IMR-90 (cell line): Measurements from ENCODE around the gene LZTS3. TPM values are rescaled to one million over a fixed set of nuclear protein-coding genes. Genes with fewer than 3 reads are reported as not detected.

Experiments used
- ATAC-seq: fragments of 200-7000 bp; cut with Tn5 transposase; 2 replicates; pipeline ENCODE4 v1.9.1; 2020; ENCODE audit warnings: low read depth, mild to moderate bottlenecking, moderate library complexity
- BruUV-seq: library from RNA; stranded (reverse); fragments of 400-500 nt; replicated peaks from 2 replicates; lab custom pipeline; 2021; lab: Mats Ljungman, UMichigan
- CTCF ChIA-PET: fragments of 300-600 bp; formaldehyde crosslinking; extraction: SDS; loops from one replicate; lab custom pipeline; 2021; ENCODE audit warnings: antibody characterized with exemption; lab: Yijun Ruan, JAX
- POLR2A ChIA-PET: fragments of 300-600 bp; sonication (Branson Sonifier 250); formaldehyde crosslinking; loops from one replicate; lab custom pipeline; 2022; ENCODE audit warnings: antibody characterized with exemption; ENCODE audit not compliant: unreplicated experiment; lab: Charles Lee
- DNase-seq: peaks from one replicate; pipeline ENCODE4 v3.0.0; 2013
- H2AFZ ChIP-seq: replicated peaks from 2 replicates; pipeline ENCODE3; 2013; ENCODE audit warnings: low read length, mild to moderate bottlenecking; ENCODE audit not compliant: poor library complexity
- H2AK5ac ChIP-seq: 2 replicates; pipeline ENCODE4 v1.6.1; 2013; ENCODE audit warnings: low read depth, low read length, inconsistent platforms
- H2AK9ac ChIP-seq: replicated peaks from 2 replicates; pipeline ENCODE3; 2013; ENCODE audit warnings: mild to moderate bottlenecking, low read depth, low read length, moderate library complexity; ENCODE audit not compliant: poor library complexity
- H2BK120ac ChIP-seq: 2 replicates; pipeline ENCODE4 v1.6.1; 2013; ENCODE audit warnings: low read depth, low read length, inconsistent platforms
- H2BK15ac ChIP-seq: 3 replicates; pipeline ENCODE4 v1.6.1; 2013; ENCODE audit warnings: low read depth, low read length, inconsistent platforms
- H2BK20ac ChIP-seq: 2 replicates; pipeline ENCODE4 v1.6.1; 2013; ENCODE audit warnings: low read depth, mild to moderate bottlenecking, inconsistent platforms, low read length, moderate library complexity
- H2BK5ac ChIP-seq: 2 replicates; pipeline ENCODE4 v1.6.1; 2013; ENCODE audit warnings: mild to moderate bottlenecking, low read depth, low read length, inconsistent platforms; ENCODE audit not compliant: poor library complexity, severe bottlenecking
- H3K14ac ChIP-seq: replicated peaks from 2 replicates; pipeline ENCODE4 v1.6.1; 2013; ENCODE audit warnings: low read depth, low read length, inconsistent platforms
- H3K18ac ChIP-seq: 2 replicates; pipeline ENCODE4 v1.6.1; 2013; ENCODE audit warnings: low read depth, low read length, control low read depth
- H3K23ac ChIP-seq: 2 replicates; pipeline ENCODE4 v1.6.1; 2013; ENCODE audit warnings: low read depth, low read length, inconsistent platforms
- H3K27ac ChIP-seq: 2 replicates; pipeline ENCODE4 v1.5.1; 2013; ENCODE audit warnings: mild to moderate bottlenecking, control low read depth, low read length; ENCODE audit not compliant: insufficient read depth
- H3K27me3 ChIP-seq: 2 replicates; pipeline ENCODE4 v1.6.1; 2013; ENCODE audit warnings: low read length; ENCODE audit not compliant: control insufficient read depth, insufficient read depth
- H3K36me3 ChIP-seq: 2 replicates; pipeline ENCODE4 v1.6.1; 2013; ENCODE audit warnings: low read length, mixed read lengths; ENCODE audit not compliant: control insufficient read depth, insufficient read depth
- H3K4ac ChIP-seq: 2 replicates; pipeline ENCODE4 v1.6.1; 2013; ENCODE audit warnings: low read depth, low read length, inconsistent platforms
- H3K4me1 ChIP-seq: 2 replicates; pipeline ENCODE4 v1.6.1; 2013; ENCODE audit warnings: low read length, mixed read lengths; ENCODE audit not compliant: control insufficient read depth, insufficient read depth
- H3K4me2 ChIP-seq: 2 replicates; pipeline ENCODE4 v1.6.1; 2013; ENCODE audit warnings: low read depth, mild to moderate bottlenecking, control low read depth, low read length, moderate library complexity
- H3K4me3 ChIP-seq: 2 replicates; pipeline ENCODE4 v1.5.1; 2013; ENCODE audit warnings: low read depth, mild to moderate bottlenecking, control low read depth, low read length, moderate library complexity; ENCODE audit not compliant: insufficient read depth
- H3K56ac ChIP-seq: 2 replicates; pipeline ENCODE4 v1.6.1; 2013; ENCODE audit warnings: low read length, inconsistent platforms; ENCODE audit not compliant: insufficient read depth; ENCODE audit errors: extremely low read depth
- H3K79me1 ChIP-seq, 2 experiments: 2 replicates each; pipeline ENCODE4 v1.6.1; 2013; ENCODE audit warnings: low read length in 2 of 2, inconsistent platforms in 1 of 2, low read depth in 1 of 2
- H3K9ac ChIP-seq: 2 replicates; pipeline ENCODE4 v1.6.1; 2013; ENCODE audit warnings: low read depth, low read length, control low read depth
- H3K9me1 ChIP-seq: 2 replicates; pipeline ENCODE4 v1.6.1; 2013; ENCODE audit warnings: low read length, inconsistent platforms; ENCODE audit not compliant: insufficient read depth
- H3K9me3 ChIP-seq: 2 replicates; pipeline ENCODE4 v1.6.1; 2013; ENCODE audit warnings: low read length; ENCODE audit not compliant: control insufficient read depth, insufficient read depth
- H4K20me1 ChIP-seq: 2 replicates; pipeline ENCODE4 v1.6.1; 2013; ENCODE audit warnings: low read length, inconsistent platforms; ENCODE audit not compliant: insufficient read depth
- H4K5ac ChIP-seq: 2 replicates; pipeline ENCODE4 v1.6.1; 2013; ENCODE audit warnings: mild to moderate bottlenecking, low read depth, low read length, control low read depth
- H4K8ac ChIP-seq, 2 experiments: 2 replicates each; pipeline ENCODE4 v1.6.1; 2013; ENCODE audit warnings: low read depth in 2 of 2, low read length in 2 of 2, control low read depth in 1 of 2, inconsistent platforms in 1 of 2
- H4K91ac ChIP-seq: 2 replicates; pipeline ENCODE4 v1.6.1; 2013; ENCODE audit warnings: low read depth, low read length, inconsistent platforms; ENCODE audit not compliant: insufficient read depth
- BHLHE40 ChIP-seq: fragments of 150-350 bp; IDR thresholded peaks from 2 replicates; pipeline ENCODE4 v1.6.1; 2016; ENCODE audit warnings: mild to moderate bottlenecking, low read depth, low read length
- CEBPB ChIP-seq: IDR thresholded peaks from 2 replicates; pipeline ENCODE4 v1.6.1; 2012; ENCODE audit warnings: low read depth, low read length, improper control_type of control experiment
- ELK1 ChIP-seq: fragments of 150-350 bp; IDR thresholded peaks from 2 replicates; pipeline ENCODE4 v1.6.1; 2016; ENCODE audit warnings: low read depth, mild to moderate bottlenecking, low read length, moderate library complexity, borderline replicate concordance
- FOS ChIP-seq: fragments of 150-350 bp; IDR thresholded peaks from 2 replicates; pipeline ENCODE4 v1.6.1; 2016; ENCODE audit warnings: low read depth, low read length
- NFE2L2 ChIP-seq: fragments of 150-350 bp; IDR thresholded peaks from 2 replicates; pipeline ENCODE4 v1.6.1; 2016; ENCODE audit warnings: low read depth, mild to moderate bottlenecking, low read length
- SMC3 ChIP-seq: fragments of 150-350 bp; IDR thresholded peaks from 2 replicates; pipeline ENCODE4 v1.6.1; 2016; ENCODE audit warnings: low read depth, mild to moderate bottlenecking, antibody characterized with exemption, low read length, moderate library complexity
- WGBS, 2 experiments: methylation state at CpG; one replicate each; pipeline versions ENCODE4 v1.1.5 to v1.1.7; 2013; ENCODE audit warnings: missing lambda C conversion rate in 2 of 2; ENCODE audit not compliant: insufficient read length in 1 of 2; ENCODE audit errors: extremely low coverage in 2 of 2; 5-methylcytosine and 5-hydroxymethylcytosine counted together
- dilution Hi-C: fragments of 300-500 bp; cut with HindIII; formaldehyde crosslinking; loops from one replicate; pipeline ENCODE4 v1.14.3; 2018; ENCODE audit warnings: low sequenced_read_pairs; ENCODE audit not compliant: unreplicated experiment
- in situ Hi-C: fragments of 300-500 bp; cut with MboI; formaldehyde crosslinking; loops from 3 replicates; pipeline ENCODE4 v1.14.3; 2019; ENCODE audit warnings: low sequenced_read_pairs, inconsistent platforms, mixed read lengths
- intact Hi-C: fragments of 100-400 bp; cut with micrococcal nuclease; formaldehyde crosslinking; loops from 2 replicates; pipeline ENCODE4 v1.10.0; 2022
- polyA plus RNA-seq, 3 experiments: library from polyadenylated mRNA; depleted of rRNA; stranded (reverse); fragments of >200 nt; gene quantifications; 2 replicates each; pipeline ENCODE4 v1.2.3, GENCODE V29; 2012; ENCODE audit warnings: low replicate concordance in 1 of 3
- total RNA-seq: library from RNA; depleted of rRNA; stranded (reverse); fragments of >200 nt; gene quantifications from 2 replicates; pipeline ENCODE4 v1.2.3, GENCODE V29; 2012

LZTS3 gene
- total and polyA plus RNA-seq, 2 of the 4 experiments (the other 2 are of a cell fraction), result 1.4 to 3.2 TPM

- no peak overlapping the region for H3K4me3 ChIP-seq
- WGBS, 2 experiments, result 83% methylated on average over 1 of the region's 14 CpGs; no CpG with 5 or more reads in 1 of the 2 experiments
- H3K4ac ChIP-seq, result no peak overlapping the region
- peaks cover 5% of the 10 kb centered on the region; the same call in 1 of the 2 replicates for H3K27me3 ChIP-seq
- H4K8ac ChIP-seq, result no peak overlapping the region
- ATAC-seq (no peak), DNase-seq (no peak)
- H4K91ac ChIP-seq, result no peak overlapping the region
- no peak overlapping the region for H3K56ac ChIP-seq
- no peak overlapping the region for H3K27ac ChIP-seq
- no peak overlapping the region for H3K18ac ChIP-seq
- no peak overlapping the region for H2BK5ac ChIP-seq
- H3K9ac ChIP-seq, result no peak overlapping the region
- dilution Hi-C loops, result no loop called here
- H4K5ac ChIP-seq, result no peak overlapping the region
- H3K4me1 ChIP-seq, result peaks cover 5% of the 10 kb centered on the region
- BruUV-seq, result no TSS peak
- H2AFZ ChIP-seq, result no peak overlapping the region
- H2AK5ac ChIP-seq, result no peak overlapping the region
- CTCF ChIA-PET, result no interaction called here
- H2BK120ac ChIP-seq, result no peak overlapping the region
- POLR2A ChIA-PET, result no interaction called here
- H3K36me3 ChIP-seq, result no peaks in the 10 kb centered on the region
- H4K20me1 ChIP-seq, result peaks cover 13% of the 10 kb centered on the region
- peaks cover 4% of the 10 kb centered on the region; the same call in 1 of the 2 replicates for H3K9me1 ChIP-seq
- in situ Hi-C loops, result no loop called here
- H2AK9ac ChIP-seq, result no peak overlapping the region
- intact Hi-C loops, result no loop called here
- H3K14ac ChIP-seq, result no peak overlapping the region
- no peak overlapping the region for H3K4me2 ChIP-seq
- H3K9me3 ChIP-seq, result no peaks in the 10 kb centered on the region
- peaks cover 0 to 8% of the 10 kb centered on the region in 2 experiments; a peak in 2 of 4 replicates for H3K79me1 ChIP-seq
- H2BK20ac ChIP-seq, result no peak overlapping the region
- H2BK15ac ChIP-seq, result no peak overlapping the region
- no peak overlapping the region for H3K23ac ChIP-seq
- TF ChIP-seq NFE2L2 (no peak), CEBPB (no peak), BHLHE40 (no peak), ELK1 (no peak), SMC3 (no peak), FOS (no peak)
Observed at GRCh38 chr20:3163099-3164042, 10.0 kb downstream of the LZTS3 start.
